ENCODE data around the gene CHMP1B. TPM values are rescaled to one million over a fixed set of nuclear protein-coding genes. Genes with fewer than 3 reads are reported as not detected.
A peak's percentile ranks its signal among the peaks of the same experiment; 100 is the strongest.

Gene CHMP1B
- total and polyA plus RNA-seq, 9 of the 15 experiments (the other 6 are each of a cell fraction or from before 2014, with no cell fraction given) = 12.3 to 29.9 (median 19.0) TPM

- TF ChIP-seq LCOR (CRISPR knock-in tag; IDR thresholded peaks at IDR 0.05) (0 out of 2 replicates have a peak, but pooled peaks have one; percentile 56), HDAC6 (IDR thresholded peaks at IDR 0.05; ENCODE audit: low read depth, low read length) (no peak), ZZZ3 (IDR thresholded peaks at IDR 0.05) (no peak), ZNF76 (CRISPR knock-in tag; IDR thresholded peaks at IDR 0.05; ENCODE audit: borderline replicate concordance) (no peak), PHF8 (IDR thresholded peaks at IDR 0.05; ENCODE audit: borderline replicate concordance, low read length) (peak; percentile 99), RBM22 (IDR thresholded peaks at IDR 0.05; ENCODE audit: low read depth, low read length, poor library complexity, severe bottlenecking) (no peak), KDM5B (IDR thresholded peaks at IDR 0.05; ENCODE audit: insufficient replicate concordance, low read depth, low read length) (peak; percentile 92), MEF2A (IDR thresholded peaks at IDR 0.05; ENCODE audit: control insufficient read depth, low read depth, low read length) (no peak), CREB3L1 (IDR thresholded peaks at IDR 0.05; ENCODE audit: borderline replicate concordance, low read depth) (peak; percentile 29; the same call in 1 of the 2 replicates), ZNF408 (CRISPR knock-in tag; IDR thresholded peaks at IDR 0.05; ENCODE audit: low read depth) (no peak), ZNF511 (CRISPR knock-in tag; IDR thresholded peaks at IDR 0.05) (no peak; the same call in 1 of the 2 replicates), EP400 (IDR thresholded peaks at IDR 0.05) (peak; percentile 75), ZNF407 (IDR thresholded peaks at IDR 0.05; ENCODE audit: low read depth) (no peak), NEUROD1 (IDR thresholded peaks at IDR 0.05; ENCODE audit: borderline replicate concordance, low read depth, low read length, partially characterized antibody) (peak; percentile 42), POLR2AphosphoS2 (IDR thresholded peaks at IDR 0.05; ENCODE audit: low read length) (no peak), ARID1B (IDR thresholded peaks at IDR 0.05) (no peak)
These were observed at the start of gene CHMP1B (continued) for GRCh38 chr18:11851146-11851805.
